ENCODE measurements around the gene EVA1A. TPM values are rescaled to one million over a fixed set of nuclear protein-coding genes. Genes with fewer than 3 reads are reported as not detected.

The EVA1A gene
- total and polyA plus RNA-seq, 2 experiments from 2014 or later = 4.6 to 7.9 TPM

GRCh38 chr2:75587954-75588587, 27.3 kb upstream of the EVA1A start (continued):
- TF ChIP-seq CTCF (conservative IDR thresholded peaks at IDR 0.05; ENCODE audit: low read depth in 2 of 2) (no peak), ETS1 (IDR thresholded peaks at IDR 0.05) (no peak), ZNF331 (CRISPR knock-in tag; IDR thresholded peaks at IDR 0.05; ENCODE audit: low read depth) (no peak), POLR2AphosphoS5 (IDR thresholded peaks at IDR 0.05; ENCODE audit: low read depth) (no peak), ZNF114 (CRISPR knock-in tag; IDR thresholded peaks at IDR 0.05) (no peak), EZH2 (IDR thresholded peaks at IDR 0.05; ENCODE audit: low read depth, unreplicated experiment) (no peak), CREB1 (CRISPR knock-in tag; IDR thresholded peaks at IDR 0.05; ENCODE audit: low read depth) (no peak), EZH2phosphoT487 (IDR thresholded peaks at IDR 0.05; ENCODE audit: unreplicated experiment) (no peak), REST (IDR thresholded peaks at IDR 0.05; ENCODE audit: unreplicated experiment) (no peak), STAT1 (IDR thresholded peaks at IDR 0.05; ENCODE audit: unreplicated experiment) (no peak)

- Histone ChIP-seq H3K79me2 (replicated peaks; ENCODE audit: insufficient read depth) (no peaks in the 10 kb centered on the region), H4K20me1 (replicated peaks; ENCODE audit: insufficient read depth) (no peaks in the 10 kb centered on the region), H2AFZ (0 out of 2 replicates have a peak overlapping the region, but pooled peaks have one; percentile 24), H3K36me3 (ENCODE audit: insufficient read depth) (no peaks in the 10 kb centered on the region), H3F3A (replicated peaks; ENCODE audit: low read depth) (no peaks in the 10 kb centered on the region), H3K9me2 (ENCODE audit: insufficient read depth) (no peaks in the 10 kb centered on the region), H3K27ac (ENCODE audit: low read depth) (no peak overlapping the region), H3K4me2 (no peak overlapping the region), H3K27me3 (ENCODE audit: insufficient read depth) (no peaks in the 10 kb centered on the region), H3K4me3 (no peak overlapping the region), H3K4me1 (ENCODE audit: insufficient read depth) (no peaks in the 10 kb centered on the region)
- no peak for DNase-seq (ENCODE audit: low spot score)
- Mint-ChIP-seq H3K36me3 (ENCODE audit: low read depth) (no peaks in the 10 kb centered on the region), H3K4me1 (peaks cover 3% of the 10 kb centered on the region; the same call in 1 of the 3 replicates), H3K27me3 (ENCODE audit: insufficient read depth, low read depth, poor library complexity) (peaks cover 4% of the 10 kb centered on the region), H3K9me3 (no peaks in the 10 kb centered on the region), H3K27ac (no peak overlapping the region), H3K4me3 (no peak overlapping the region)
- no peak for ATAC-seq
- TF ChIP-seq CREB1 (CRISPR knock-in tag; IDR thresholded peaks at IDR 0.05; ENCODE audit: low read depth) (no peak), EZH2 (IDR thresholded peaks at IDR 0.05; ENCODE audit: low read depth, unreplicated experiment) (no peak), JUNB (IDR thresholded peaks at IDR 0.05; ENCODE audit: unreplicated experiment) (no peak), EZH2phosphoT487 (IDR thresholded peaks at IDR 0.05; ENCODE audit: unreplicated experiment) (no peak), ETS1 (IDR thresholded peaks at IDR 0.05) (no peak), POLR2AphosphoS5 (IDR thresholded peaks at IDR 0.05; ENCODE audit: low read depth) (no peak)
Observed at GRCh38 chr2:75586971-75587370, 26.2 kb upstream of the EVA1A start.
